Measurements from ENCODE around the gene FAM219A. TPM values are rescaled to one million over a fixed set of nuclear protein-coding genes. Genes with fewer than 3 reads are reported as not detected.
"Not testable (repeated sequence)": the region's sequence is repeated elsewhere in the genome, so short reads cannot be mapped to it uniquely, and the experiment has no call there.

The FAM219A gene
- total RNA-seq, 1 donor from 2014 or later: 25.9 TPM

GRCh38 chr9:34366365-34366764 is 92.0 kb downstream of the FAM219A start:
- no peaks in the 10 kb centered on the region for H3K9me3 Mint-ChIP-seq (ENCODE audit: unreplicated experiment)
- H3K4me3 Mint-ChIP-seq (ENCODE audit: unreplicated experiment): no peak overlapping the region
- no peaks in the 10 kb centered on the region for H3K36me3 Mint-ChIP-seq (ENCODE audit: unreplicated experiment)
- H3K27me3 Mint-ChIP-seq (ENCODE audit: unreplicated experiment): no peaks in the 10 kb centered on the region
- no peak overlapping the region for H3K27ac Mint-ChIP-seq (ENCODE audit: unreplicated experiment)
- DNase-seq (ENCODE audit: extremely low spot score, unreplicated experiment): no peak
- TF ChIP-seq, protein P1, sequence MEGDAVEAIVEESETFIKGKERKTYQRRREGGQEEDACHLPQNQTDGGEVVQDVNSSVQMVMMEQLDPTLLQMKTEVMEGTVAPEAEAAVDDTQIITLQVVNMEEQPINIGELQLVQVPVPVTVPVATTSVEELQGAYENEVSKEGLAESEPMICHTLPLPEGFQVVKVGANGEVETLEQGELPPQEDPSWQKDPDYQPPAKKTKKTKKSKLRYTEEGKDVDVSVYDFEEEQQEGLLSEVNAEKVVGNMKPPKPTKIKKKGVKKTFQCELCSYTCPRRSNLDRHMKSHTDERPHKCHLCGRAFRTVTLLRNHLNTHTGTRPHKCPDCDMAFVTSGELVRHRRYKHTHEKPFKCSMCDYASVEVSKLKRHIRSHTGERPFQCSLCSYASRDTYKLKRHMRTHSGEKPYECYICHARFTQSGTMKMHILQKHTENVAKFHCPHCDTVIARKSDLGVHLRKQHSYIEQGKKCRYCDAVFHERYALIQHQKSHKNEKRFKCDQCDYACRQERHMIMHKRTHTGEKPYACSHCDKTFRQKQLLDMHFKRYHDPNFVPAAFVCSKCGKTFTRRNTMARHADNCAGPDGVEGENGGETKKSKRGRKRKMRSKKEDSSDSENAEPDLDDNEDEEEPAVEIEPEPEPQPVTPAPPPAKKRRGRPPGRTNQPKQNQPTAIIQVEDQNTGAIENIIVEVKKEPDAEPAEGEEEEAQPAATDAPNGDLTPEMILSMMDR (IDR thresholded peaks at IDR 0.05): no peak
- H3K4me1 Mint-ChIP-seq (ENCODE audit: unreplicated experiment): peaks cover 9% of the 10 kb centered on the region

DNA sequence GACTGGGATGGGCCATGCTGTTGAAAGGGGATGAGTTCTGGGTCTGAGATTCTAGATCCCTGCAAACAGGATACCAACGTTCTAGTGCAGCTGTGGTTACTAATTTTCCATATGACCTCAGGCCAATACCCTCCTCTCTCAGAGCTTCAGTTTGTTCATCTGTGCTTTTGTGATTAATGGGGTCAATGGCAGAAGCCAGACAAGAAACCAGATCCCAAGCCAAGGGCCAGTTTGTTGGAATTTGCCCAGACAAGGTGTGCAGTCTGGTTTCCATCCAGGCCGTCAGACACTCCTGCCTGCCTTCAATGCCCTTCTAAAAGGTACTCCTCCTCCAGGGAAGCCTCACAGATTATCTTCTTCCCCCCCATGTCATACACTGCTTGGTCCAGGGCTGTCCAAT is 93.1 kb downstream of the FAM219A start:
- Mint-ChIP-seq H3K27ac (ENCODE audit: unreplicated experiment) (no peak overlapping the region), H3K4me3 (ENCODE audit: unreplicated experiment) (no peak overlapping the region), H3K36me3 (ENCODE audit: unreplicated experiment) (no peaks in the 10 kb centered on the region), H3K4me1 (ENCODE audit: unreplicated experiment) (peaks cover 9% of the 10 kb centered on the region), H3K9me3 (ENCODE audit: unreplicated experiment) (no peaks in the 10 kb centered on the region), H3K27me3 (ENCODE audit: unreplicated experiment) (no peaks in the 10 kb centered on the region)
- TF ChIP-seq, protein P1 (IDR thresholded peaks at IDR 0.05): no peak
- no peak for DNase-seq (ENCODE audit: extremely low spot score, unreplicated experiment)

GRCh38 chr9:34363619-34364351 is 94.6 kb downstream of the FAM219A start:
- H3K36me3 Mint-ChIP-seq (ENCODE audit: unreplicated experiment): no peaks in the 10 kb centered on the region
- DNase-seq (ENCODE audit: extremely low spot score, unreplicated experiment): no peak
- H3K4me1 Mint-ChIP-seq (ENCODE audit: unreplicated experiment): peaks cover 9% of the 10 kb centered on the region
- no peaks in the 10 kb centered on the region for H3K9me3 Mint-ChIP-seq (ENCODE audit: unreplicated experiment)
- H3K27me3 Mint-ChIP-seq (ENCODE audit: unreplicated experiment): no peaks in the 10 kb centered on the region
- TF ChIP-seq, protein P1 (IDR thresholded peaks at IDR 0.05): no peak
- no peak overlapping the region for H3K27ac Mint-ChIP-seq (ENCODE audit: unreplicated experiment)
- H3K4me3 Mint-ChIP-seq (ENCODE audit: unreplicated experiment): no peak overlapping the region

DNA sequence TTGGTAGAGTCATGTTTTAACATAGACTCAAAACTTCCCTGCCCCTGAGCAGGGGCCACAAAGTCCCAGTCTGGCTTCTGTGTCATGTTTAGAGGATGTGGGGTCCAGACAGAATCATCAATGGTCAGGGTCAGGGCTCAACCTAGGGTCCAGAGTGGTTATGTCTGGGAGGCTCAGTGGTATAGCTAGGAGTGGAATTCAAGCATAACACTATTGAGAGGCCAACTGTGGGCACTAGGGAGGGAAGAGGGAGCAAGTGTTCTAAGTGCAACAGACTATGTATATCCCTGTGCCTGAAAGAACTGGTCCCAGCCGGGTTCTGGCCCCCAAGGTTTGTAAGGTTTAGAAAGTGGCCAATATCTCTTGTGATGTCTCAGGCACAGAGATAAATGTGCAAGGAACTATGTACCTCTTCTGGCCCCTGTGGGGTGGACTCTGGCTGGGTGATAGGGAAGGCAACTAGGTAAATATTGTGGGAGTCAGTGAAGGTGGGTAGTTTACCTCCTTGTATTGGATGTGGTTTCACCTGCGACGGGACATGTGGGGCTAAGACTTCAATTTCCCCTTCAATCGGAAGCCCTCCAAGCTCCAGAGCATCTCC is 95.7 kb downstream of the FAM219A start:
- DNase-seq (ENCODE audit: extremely low spot score, unreplicated experiment): no peak
- Mint-ChIP-seq H3K4me3 (ENCODE audit: unreplicated experiment) (no peak overlapping the region), H3K36me3 (ENCODE audit: unreplicated experiment) (peaks cover 4% of the 10 kb centered on the region), H3K9me3 (ENCODE audit: unreplicated experiment) (peaks cover 7% of the 10 kb centered on the region), H3K4me1 (ENCODE audit: unreplicated experiment) (peaks cover 9% of the 10 kb centered on the region), H3K27ac (ENCODE audit: unreplicated experiment) (no peak overlapping the region), H3K27me3 (ENCODE audit: unreplicated experiment) (no peaks in the 10 kb centered on the region)
- TF ChIP-seq, protein P1 (IDR thresholded peaks at IDR 0.05): no peak

DNA sequence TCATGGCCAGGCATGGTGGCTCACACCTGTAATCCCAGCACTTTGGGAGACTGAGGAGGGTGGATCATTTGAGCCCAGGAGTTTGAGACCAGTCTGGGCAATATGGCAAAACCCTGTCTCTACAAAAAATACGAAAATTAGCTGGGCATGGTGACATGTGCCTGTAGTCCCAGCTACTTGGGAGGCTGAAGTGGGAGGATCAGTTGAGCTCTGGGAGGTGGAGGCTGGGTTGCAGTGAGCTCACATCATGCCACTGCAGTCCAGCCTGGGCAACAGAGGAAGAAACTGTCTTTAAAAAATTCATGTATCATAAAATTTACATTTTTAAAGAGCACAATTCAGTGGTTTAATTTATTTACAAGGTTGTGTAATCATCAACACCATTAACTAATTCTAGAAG is 105.4 kb downstream of the FAM219A start:
- not testable (repeated sequence) for H3K4me1 Mint-ChIP-seq (ENCODE audit: unreplicated experiment); H3K27ac Mint-ChIP-seq (ENCODE audit: unreplicated experiment); H3K36me3 Mint-ChIP-seq (ENCODE audit: unreplicated experiment); DNase-seq (ENCODE audit: extremely low spot score, unreplicated experiment); H3K4me3 Mint-ChIP-seq (ENCODE audit: unreplicated experiment); H3K27me3 Mint-ChIP-seq (ENCODE audit: unreplicated experiment)
- H3K9me3 Mint-ChIP-seq (ENCODE audit: unreplicated experiment): peaks cover 12% of the 10 kb centered on the region

DNA sequence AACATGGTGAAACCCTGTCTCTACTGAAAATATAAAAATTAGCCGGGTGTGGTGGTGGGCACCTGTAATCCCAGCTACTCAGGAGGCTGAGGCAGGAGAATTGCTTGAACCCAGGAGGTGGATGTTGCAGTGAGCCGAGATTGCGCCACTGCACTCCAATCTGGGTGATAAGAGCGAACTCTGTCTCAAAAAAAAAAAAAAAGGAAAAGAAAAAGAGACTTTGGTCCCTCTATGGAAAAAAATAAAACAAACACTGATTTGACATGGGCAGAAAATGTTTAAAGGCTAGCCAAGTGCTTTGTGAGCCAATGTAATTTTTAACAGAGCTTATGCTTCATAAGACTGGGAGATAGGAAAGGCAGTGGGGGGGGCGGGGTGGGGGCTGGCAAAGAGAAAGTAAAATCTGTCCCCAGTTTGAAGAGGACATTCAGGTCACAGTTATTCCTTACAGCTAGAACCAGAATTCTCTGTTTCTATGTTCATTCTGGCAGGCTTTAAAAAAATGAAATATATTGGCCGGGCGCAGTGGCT is 106.2 kb downstream of the FAM219A start:
- not testable (repeated sequence) for H3K4me3 Mint-ChIP-seq (ENCODE audit: unreplicated experiment); H3K4me1 Mint-ChIP-seq (ENCODE audit: unreplicated experiment); DNase-seq (ENCODE audit: extremely low spot score, unreplicated experiment); H3K27me3 Mint-ChIP-seq (ENCODE audit: unreplicated experiment); H3K9me3 Mint-ChIP-seq (ENCODE audit: unreplicated experiment); H3K27ac Mint-ChIP-seq (ENCODE audit: unreplicated experiment); H3K36me3 Mint-ChIP-seq (ENCODE audit: unreplicated experiment)

All from osteocyte (in vitro differentiated cells).